Tongue (tissue), 2 donors: Measurements from ENCODE around the gene CRYBG1. TPM values are rescaled to one million over a fixed set of nuclear protein-coding genes. Genes with fewer than 3 reads are reported as not detected.

Experiments used
- DNase-seq: peaks from one replicate; pipeline ENCODE4 v3.0.0-alpha.2; 2015
- total RNA-seq: library from RNA; depleted of rRNA; stranded (reverse); fragments of >200 nt; gene quantifications from one replicate; pipeline ENCODE4 v1.2.3, GENCODE V29; 2014

CRYBG1 gene
- total RNA-seq, 1 donor from 2014 or later, result 18.7 TPM

DNA sequence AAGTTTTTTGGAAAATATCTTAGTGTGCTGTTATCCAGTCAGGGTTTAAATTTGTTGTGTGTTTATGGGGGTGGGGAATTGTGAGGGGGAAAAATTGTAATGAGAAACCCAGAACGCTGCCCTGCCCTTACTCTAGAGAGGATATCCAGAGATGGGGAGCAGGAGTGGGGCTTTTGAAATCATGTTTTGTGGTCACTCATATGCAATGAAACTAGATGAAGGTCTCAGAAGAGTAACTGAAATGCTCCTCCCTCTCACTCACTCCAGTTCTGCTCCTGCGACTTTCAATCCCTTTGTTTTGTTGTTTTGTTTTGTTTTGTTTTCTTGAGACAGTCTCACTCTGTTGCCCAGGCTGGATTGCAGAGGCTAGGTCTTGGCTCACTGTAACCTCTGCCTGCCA is 100.0 kb downstream of the CRYBG1 start:
- DNase-seq, result no peak

GRCh38 chr6:106461084-106461483 is 100.6 kb downstream of the CRYBG1 start:
- no peak for DNase-seq

DNA sequence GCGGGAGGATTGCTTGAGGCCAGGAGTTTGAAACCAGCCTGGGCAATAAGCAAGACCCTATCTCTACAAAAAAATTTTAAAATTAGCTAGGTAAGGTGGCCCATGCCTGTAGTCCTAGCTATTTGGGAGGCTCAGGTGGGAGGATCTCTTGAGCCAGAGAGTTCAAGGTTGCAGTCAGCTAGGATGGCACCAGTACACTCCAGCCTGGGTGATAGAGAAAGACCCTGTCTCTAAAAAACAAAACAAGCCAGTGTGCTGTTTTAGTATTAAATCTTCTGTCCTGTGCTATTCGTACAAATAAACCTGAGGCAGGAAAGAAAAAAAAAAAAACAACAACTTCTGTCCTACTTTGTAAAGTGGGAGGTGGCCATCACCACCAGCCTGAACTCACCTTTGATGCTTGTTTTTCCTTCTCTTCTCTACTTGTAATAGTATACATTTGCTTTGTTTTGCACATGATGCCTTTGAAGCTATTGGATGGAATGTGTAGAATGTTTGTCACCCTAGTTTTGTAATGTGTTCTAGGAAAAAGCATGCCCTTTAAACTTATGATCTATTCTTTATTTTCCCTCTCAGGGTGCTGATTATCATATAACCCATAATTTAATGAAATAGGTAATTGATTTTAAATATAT is 102.5 kb downstream of the CRYBG1 start:
- DNase-seq, result no peak

DNA sequence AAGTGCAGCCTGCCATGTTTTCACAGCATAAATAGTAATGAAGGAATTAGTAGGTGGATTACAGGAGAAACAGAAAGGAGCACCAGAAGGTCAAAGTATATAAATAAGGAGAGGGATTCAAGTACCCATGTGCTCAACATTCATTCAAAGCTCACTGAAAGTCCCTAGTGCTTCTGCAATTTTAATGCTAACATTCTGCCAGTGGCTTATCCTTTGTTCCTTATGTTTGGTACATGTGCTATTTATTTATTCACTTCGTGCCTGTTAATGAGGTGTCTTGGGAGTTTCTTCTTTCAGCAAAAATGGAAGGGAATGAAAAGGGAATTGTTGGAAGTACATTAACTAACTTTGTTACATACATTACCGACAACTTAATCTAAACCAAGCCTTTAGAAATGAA is 105.7 kb downstream of the CRYBG1 start:
- no peak for DNase-seq

GRCh38 chr6:106468935-106469334 is 108.4 kb downstream of the CRYBG1 start:
- DNase-seq, result no peak

DNA sequence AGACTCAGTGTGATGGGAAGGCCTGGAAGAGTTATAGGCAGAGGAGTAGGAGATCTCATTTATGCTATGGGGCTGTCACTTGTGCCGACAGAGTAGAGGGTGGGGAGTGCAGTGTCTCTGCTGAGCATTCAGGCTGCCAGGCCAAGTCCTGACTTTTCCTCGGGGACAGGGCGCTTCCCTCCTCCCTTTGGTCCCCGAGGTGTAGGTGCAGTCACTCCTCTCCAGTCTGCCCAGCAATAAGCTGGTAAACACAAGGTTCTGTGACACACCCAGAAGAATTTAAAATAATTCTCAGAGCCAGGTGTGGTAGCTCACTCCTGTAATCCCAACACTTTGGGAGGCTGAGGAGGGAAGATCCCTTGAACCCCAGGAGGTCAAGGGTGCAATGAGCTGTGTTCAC is 109.4 kb downstream of the CRYBG1 start:
- no peak for DNase-seq

DNA sequence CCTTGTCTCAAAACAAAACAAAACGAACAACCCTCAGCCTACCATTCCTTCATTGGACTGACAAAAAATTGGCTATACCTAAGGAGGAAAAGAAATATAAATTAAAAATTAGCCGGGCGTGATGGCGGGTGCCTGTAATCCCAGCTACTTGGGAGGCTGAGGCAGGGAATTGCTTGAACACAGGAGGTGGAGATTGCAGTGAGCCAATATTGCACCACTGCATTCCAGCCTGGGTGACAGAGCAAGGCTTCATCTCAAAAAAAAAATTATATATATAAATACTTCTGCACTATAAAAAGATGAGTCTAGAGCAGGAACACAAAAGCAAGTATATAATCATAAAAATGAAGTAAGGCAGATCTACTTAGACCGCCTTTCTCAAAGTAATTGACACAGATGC is 109.8 kb downstream of the CRYBG1 start:
- DNase-seq, result no peak

DNA sequence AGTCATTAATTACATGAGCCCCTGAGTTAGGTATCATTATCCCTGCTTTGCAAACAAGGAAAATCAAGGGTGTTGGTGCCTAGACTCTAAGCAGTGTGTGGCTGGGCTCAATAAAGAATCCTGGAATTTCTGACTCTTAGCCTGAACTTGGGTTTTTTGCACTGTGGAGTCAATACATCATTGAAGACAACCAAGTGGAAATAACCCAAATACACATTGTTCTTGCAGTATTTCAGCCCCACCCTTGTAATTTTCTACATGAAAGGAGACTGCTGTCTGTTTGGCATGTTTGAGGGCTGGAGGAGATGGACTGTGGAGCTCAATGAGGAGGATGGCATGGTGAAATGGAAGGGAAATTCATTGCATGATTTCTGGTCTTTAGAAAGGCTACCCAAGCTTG is 110.3 kb downstream of the CRYBG1 start:
- DNase-seq, result no peak

GRCh38 chr6:106473812-106474211 is 113.3 kb downstream of the CRYBG1 start:
- no peak for DNase-seq

DNA sequence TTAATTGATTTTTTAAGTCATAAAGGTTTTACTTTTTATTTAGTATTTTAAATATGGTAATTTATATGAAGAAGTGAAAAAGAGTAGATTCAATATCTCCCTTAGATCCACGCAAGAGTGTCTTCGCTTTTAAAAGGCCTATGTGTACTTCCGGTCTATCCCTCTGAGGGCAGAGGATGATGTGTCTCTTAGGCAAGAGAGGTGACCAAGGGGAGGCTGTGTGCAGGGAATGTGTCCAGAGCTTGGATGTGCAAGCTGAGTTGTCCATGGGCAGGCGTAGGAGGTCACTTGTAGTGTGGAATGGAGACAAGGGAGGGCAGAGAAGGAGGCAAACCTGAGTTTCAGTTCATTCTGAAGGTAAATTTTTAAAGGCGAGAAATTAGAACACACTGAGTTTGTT is 113.9 kb downstream of the CRYBG1 start:
- DNase-seq, result no peak

GRCh38 chr6:106475284-106475683 is 114.8 kb downstream of the CRYBG1 start:
- DNase-seq, result no peak

- no peak for DNase-seq
Measured at GRCh38 chr6:106476331-106477105, 116.0 kb downstream of the CRYBG1 start.

DNA sequence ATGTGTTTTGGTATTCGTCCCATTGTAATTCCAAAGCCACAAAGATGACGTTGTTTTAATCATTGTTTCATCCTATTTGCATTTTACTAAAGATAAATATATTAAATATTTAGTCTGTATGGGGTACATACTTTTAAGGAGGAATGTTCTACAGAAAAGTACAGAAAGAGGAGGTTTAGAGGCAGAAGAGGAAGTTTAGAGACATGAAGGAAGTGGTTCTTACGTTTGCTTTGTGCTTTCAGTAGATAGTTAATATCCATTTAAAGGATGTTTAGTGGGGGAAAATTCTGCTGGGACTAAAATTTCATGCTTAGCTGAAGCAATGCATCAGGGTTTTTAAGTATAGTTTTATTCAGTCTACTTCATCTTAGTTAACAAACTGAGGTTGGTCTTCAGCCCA is 116.6 kb downstream of the CRYBG1 start:
- no peak for DNase-seq

DNA sequence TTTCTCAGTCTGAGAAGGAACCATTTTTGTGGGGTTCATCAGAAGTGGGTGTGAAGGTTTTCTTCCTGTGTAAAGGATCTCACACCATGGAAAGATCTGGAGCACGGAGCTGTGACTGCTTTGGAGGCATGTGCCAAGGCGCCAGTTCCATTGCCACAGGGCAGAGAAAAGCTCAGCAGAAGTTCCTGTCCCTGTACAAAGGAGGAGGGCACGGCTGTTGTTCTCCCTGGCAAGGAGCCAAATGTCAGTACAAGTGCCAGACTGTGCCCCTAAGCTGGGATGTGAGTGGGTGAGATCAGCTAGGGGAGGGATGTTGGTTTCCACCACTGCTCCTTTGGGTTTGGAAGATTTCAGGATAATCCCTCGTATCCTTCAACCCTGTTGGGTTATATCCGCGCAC is 117.3 kb downstream of the CRYBG1 start:
- DNase-seq, result peak; percentile 51

- DNase-seq, result no peak
Measured at GRCh38 chr6:106486236-106486635, 125.7 kb downstream of the CRYBG1 start.

- no peak for DNase-seq
Measured at GRCh38 chr6:106488494-106489370, 128.2 kb downstream of the CRYBG1 start.

DNA sequence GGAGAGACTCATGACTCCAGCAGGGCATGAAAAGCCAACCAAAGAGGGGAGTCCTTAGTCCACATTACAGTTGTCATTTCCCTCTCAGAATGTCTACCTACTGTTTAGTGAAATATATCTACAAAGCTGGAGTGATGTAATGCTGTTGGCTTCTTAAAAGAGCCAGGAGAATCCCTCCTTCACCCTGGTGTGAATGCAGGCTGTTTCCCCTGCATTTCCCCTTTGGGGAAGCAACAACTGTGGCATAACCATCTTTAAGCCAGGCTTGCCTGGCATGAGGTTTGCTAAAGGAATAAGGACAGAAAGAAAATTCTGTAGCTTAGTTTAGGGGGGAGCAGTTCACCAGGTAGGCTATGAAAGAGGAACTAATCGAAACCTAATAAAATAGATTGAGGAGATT is 129.5 kb downstream of the CRYBG1 start:
- DNase-seq, result no peak

DNA sequence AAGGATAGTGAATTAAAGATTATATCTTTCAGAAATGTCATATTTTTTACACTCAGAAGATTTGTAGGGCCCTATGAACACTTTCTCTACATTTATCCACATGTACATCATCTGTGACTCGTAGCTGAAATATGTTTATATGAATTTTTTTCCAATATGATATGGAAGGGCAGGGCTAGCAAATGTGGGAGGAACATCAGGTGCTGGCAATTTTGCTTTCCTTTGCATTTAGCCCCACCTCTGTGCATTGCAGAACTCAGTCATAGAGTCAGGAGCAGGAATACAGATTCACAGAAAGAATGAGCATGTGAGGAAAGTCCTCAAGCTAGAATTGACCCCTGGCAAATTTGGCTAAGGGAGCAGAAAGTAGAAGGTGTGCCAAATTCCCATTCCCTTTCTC is 129.9 kb downstream of the CRYBG1 start:
- DNase-seq, result no peak

DNA sequence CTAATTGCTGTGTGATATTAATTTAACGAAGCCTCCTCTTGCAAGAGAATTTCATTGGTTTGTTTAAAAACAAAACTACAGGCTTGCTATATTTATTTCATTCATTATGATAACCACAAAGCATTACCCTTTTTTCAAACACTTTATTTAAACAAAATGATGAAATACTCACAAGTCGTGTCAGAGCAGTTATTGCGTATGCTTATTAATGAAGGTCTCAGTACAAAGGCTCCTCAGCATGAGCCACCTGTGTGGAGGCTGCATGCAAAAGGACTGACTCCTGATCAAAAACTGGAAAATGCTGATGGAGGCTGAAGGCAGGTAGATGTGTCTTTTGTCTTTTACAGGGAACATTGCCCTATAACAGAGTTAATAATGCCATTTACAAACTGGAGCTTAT is 130.5 kb downstream of the CRYBG1 start:
- DNase-seq, result no peak

GRCh38 chr6:106495014-106495413 is 134.5 kb downstream of the CRYBG1 start:
- DNase-seq, result no peak

DNA sequence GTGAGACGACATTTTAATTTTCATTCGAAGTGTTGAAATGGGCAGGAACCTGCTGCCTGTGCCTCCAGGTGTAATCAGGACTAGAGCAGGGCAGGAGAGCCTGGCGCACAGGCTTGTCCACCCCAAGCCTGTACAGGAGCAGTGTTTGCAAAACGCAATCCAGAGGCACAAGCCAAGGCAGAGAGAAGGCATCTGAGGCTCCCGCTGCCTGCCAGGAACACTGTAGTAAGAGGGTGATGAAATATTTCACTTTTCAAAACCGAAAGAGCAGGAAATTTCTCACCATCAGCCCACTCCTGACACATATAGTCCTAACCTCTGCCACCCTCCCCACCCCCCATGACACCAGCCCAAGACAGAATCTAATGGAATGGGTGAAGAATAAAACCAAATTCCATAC is 136.3 kb downstream of the CRYBG1 start:
- DNase-seq, result no peak

DNA sequence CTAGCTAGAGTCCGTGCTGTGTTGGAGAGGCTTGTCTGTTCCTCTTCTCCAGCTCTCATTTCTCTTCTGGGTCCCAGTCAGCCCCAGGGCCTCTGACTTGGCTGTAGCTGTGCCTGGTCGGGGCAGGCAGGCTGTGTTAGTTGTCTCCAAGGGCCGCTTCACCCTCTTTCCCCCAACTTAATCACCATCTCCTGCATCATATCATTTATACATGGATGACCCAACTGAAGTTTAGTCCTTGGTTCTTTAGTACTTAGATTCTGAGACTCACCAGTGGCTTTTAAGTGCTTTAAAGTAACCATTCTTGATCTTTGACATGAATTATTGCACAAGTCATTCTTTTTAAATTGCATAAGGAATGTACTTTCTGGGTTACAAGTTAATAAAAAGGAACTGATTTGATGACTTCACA is 141.4 kb downstream of the CRYBG1 start:
- DNase-seq, result no peak

DNA sequence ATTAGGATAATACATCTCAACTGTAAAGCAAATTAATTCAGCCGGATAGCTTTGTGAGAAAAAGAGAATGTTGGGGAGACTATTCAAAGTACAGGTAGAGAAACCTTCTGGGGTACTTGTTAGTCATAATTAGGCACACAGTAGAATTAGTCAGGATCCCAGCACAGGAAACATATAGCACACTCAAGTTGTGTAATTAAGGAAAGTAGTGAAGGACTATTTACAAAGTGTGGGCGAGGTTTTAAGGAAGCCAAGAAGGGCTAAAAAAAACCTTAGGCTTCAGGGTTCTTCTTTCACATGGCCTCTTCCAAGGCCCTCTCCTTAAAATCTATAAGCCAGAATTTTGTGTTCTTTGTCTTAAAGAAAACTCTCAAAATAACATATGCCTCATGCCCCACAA is 142.0 kb downstream of the CRYBG1 start:
- DNase-seq, result no peak
